ENCODE results near the gene VPS35L. TPM values are rescaled to one million over a fixed set of nuclear protein-coding genes. Genes with fewer than 3 reads are reported as not detected.

The VPS35L gene
- total RNA-seq, 1 donor from 2014 or later: 60.0 TPM

DNA sequence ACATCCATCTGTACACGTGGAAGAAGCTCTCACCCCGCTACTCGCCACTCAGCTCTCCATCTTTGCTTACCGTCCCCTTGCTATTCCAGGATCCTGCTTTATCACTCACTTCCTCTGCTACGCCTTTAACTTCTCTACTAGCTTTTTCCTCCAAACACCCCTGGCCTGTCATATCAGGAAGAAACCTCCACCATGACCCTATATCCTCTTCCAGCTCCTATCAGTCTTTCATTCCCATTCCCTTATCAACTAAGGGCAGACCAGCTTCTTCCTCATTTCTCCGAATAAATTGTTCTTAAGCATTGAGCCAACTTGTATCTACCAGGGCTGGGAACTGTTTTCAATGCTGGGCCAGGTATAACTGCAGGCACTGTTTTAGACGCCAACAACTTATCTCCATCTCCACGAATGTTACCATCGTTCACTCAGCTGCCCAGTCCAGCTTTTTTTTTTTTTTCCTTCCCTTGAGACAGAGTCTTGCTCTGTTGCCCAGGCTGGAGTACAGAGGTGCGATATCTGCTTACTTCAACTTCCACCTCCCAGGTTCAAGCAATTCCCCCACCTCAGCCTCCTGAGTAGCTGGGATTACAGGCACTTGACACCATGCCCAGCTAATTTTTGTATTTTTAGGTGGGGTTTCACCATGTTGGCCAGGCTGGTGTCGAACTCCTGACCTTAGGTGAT is 166.9 kb downstream of the VPS35L start:
- H3K27ac Mint-ChIP-seq (ENCODE audit: unreplicated experiment): peak overlapping the region; percentile 98

GRCh38 chr16:19722981-19723380 is 167.5 kb downstream of the VPS35L start:
- Mint-ChIP-seq H3K9me3 (ENCODE audit: unreplicated experiment) (no peaks in the 10 kb centered on the region), H3K4me1 (ENCODE audit: unreplicated experiment) (peaks cover 52% of the 10 kb centered on the region), H3K27me3 (ENCODE audit: unreplicated experiment) (peaks cover 11% of the 10 kb centered on the region), H3K27ac (ENCODE audit: unreplicated experiment) (peak overlapping the region; percentile 88), H3K36me3 (ENCODE audit: low read depth, unreplicated experiment) (peaks cover 10% of the 10 kb centered on the region), H3K4me3 (ENCODE audit: unreplicated experiment) (no peak overlapping the region)
- TF ChIP-seq CTCF (IDR thresholded peaks at IDR 0.05; ENCODE audit: unreplicated experiment): no peak
- DNase-seq (ENCODE audit: low spot score): no peak

More for the DNA sequence above, 166.9 kb downstream of the VPS35L start:
- Mint-ChIP-seq H3K9me3 (ENCODE audit: unreplicated experiment) (no peaks in the 10 kb centered on the region), H3K36me3 (ENCODE audit: low read depth, unreplicated experiment) (peaks cover 10% of the 10 kb centered on the region), H3K4me1 (ENCODE audit: unreplicated experiment) (peaks cover 53% of the 10 kb centered on the region), H3K27me3 (ENCODE audit: unreplicated experiment) (peaks cover 13% of the 10 kb centered on the region), H3K4me3 (ENCODE audit: unreplicated experiment) (peak overlapping the region; percentile 56)
- no peak for DNase-seq (ENCODE audit: low spot score)
- TF ChIP-seq CTCF (IDR thresholded peaks at IDR 0.05; ENCODE audit: unreplicated experiment): no peak

GRCh38 chr16:19728636-19728965 is 173.1 kb downstream of the VPS35L start:
- no peak for TF ChIP-seq CTCF (IDR thresholded peaks at IDR 0.05; ENCODE audit: unreplicated experiment)
- no peaks in the 10 kb centered on the region for H3K9me3 Mint-ChIP-seq (ENCODE audit: unreplicated experiment)
- no peak for DNase-seq (ENCODE audit: low spot score)
- no peak overlapping the region for H3K4me3 Mint-ChIP-seq (ENCODE audit: unreplicated experiment)
- no peak overlapping the region for H3K27ac Mint-ChIP-seq (ENCODE audit: unreplicated experiment)
- H3K27me3 Mint-ChIP-seq (ENCODE audit: unreplicated experiment): peaks cover 5% of the 10 kb centered on the region
- peaks cover 8% of the 10 kb centered on the region for H3K4me1 Mint-ChIP-seq (ENCODE audit: unreplicated experiment)
- H3K36me3 Mint-ChIP-seq (ENCODE audit: low read depth, unreplicated experiment): peaks cover 28% of the 10 kb centered on the region

DNA sequence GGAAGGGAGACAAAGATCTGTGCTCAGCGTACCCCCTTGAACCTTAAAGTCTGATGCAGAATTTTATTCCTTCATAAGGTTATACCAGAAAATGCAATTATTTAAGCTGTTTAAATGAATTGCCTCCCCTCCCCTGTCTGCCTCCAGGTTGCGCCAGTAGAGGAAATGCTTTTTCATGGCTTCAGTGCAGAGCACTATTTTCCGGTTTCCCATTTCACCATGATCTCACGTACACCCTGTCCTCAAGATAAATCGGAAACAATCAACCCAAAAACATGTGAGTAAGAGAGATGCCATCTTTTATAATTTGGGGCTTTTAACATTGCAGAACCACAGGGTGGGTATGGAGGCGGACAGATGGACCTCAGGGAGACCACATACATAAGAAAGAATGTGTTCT is 178.0 kb downstream of the VPS35L start:
- TF ChIP-seq CTCF (IDR thresholded peaks at IDR 0.05; ENCODE audit: unreplicated experiment): no peak
- Mint-ChIP-seq H3K4me1 (ENCODE audit: unreplicated experiment) (peaks cover 8% of the 10 kb centered on the region), H3K36me3 (ENCODE audit: low read depth, unreplicated experiment) (peaks cover 27% of the 10 kb centered on the region), H3K9me3 (ENCODE audit: unreplicated experiment) (no peaks in the 10 kb centered on the region), H3K27ac (ENCODE audit: unreplicated experiment) (no peak overlapping the region), H3K27me3 (ENCODE audit: unreplicated experiment) (peaks cover 1% of the 10 kb centered on the region), H3K4me3 (ENCODE audit: unreplicated experiment) (no peak overlapping the region)
- DNase-seq (ENCODE audit: low spot score): no peak

DNA sequence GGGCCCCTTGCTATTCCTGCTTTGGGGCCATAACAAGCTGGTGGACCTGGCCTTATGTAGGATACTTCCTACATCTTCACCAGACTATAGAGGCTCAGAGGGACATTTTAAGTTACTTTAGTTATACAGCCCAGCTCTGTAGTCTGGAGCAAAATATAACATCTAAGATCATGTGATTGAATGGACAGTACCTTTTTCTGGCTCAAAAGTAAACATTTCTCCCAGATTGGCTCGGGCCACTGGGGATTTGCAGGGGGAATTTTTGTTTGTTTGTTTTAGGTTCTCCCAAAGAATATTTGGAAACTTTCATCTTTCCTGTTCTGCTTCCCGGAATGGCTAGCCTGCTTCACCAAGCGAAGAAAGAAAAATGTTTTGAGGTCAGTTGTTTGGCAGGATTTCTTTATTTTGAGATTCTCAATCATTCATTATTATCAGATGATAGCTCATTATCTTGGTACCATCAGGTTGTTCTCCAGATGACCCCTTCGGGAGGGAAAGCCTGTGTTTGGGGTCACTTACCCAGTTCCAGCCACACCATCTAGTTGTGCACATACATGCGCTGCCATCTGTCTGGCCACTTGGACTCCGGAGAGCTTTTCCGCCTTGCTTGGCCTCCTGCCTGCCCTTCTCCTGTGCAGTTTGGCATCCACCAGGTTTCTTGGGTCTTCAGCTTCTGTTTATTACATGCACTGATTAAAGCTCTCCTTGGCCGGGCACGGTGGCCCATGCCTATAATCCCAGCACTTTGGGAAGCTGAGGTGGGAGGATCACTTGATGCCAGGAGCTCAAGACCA is 179.8 kb downstream of the VPS35L start:
- peaks cover 31% of the 10 kb centered on the region for H3K36me3 Mint-ChIP-seq (ENCODE audit: low read depth, unreplicated experiment)
- no peaks in the 10 kb centered on the region for H3K9me3 Mint-ChIP-seq (ENCODE audit: unreplicated experiment)
- peaks cover 1% of the 10 kb centered on the region for H3K27me3 Mint-ChIP-seq (ENCODE audit: unreplicated experiment)
- peaks cover 8% of the 10 kb centered on the region for H3K4me1 Mint-ChIP-seq (ENCODE audit: unreplicated experiment)
- no peak overlapping the region for H3K4me3 Mint-ChIP-seq (ENCODE audit: unreplicated experiment)
- H3K27ac Mint-ChIP-seq (ENCODE audit: unreplicated experiment): no peak overlapping the region
- TF ChIP-seq CTCF (IDR thresholded peaks at IDR 0.05; ENCODE audit: unreplicated experiment): no peak
- DNase-seq (ENCODE audit: low spot score): no peak

Measured in endothelial cell (in vitro differentiated cells).